OCI-LY3 (cell line): ENCODE results near the gene PPP6R1.

Source experiments
- H2AFZ ChIP-seq: fragments of 200-600, 300-600 bp; shearing (Covaris generic); 2 replicates; pipeline ENCODE4 v1.6.0; 2014; ENCODE audit warnings: antibody characterized with exemption, low read depth, low read length
- H3K27ac ChIP-seq: fragments of 200-600, 300-600 bp; sonication (generic); 2 replicates; pipeline ENCODE4 v1.5.1; 2014; ENCODE audit warnings: mild to moderate bottlenecking, low read length, moderate library complexity, mixed read lengths
- H3K27me3 ChIP-seq: fragments of 200-600, 300-600 bp; sonication (generic); 2 replicates; pipeline ENCODE4 v1.6.1; 2014; ENCODE audit warnings: low read depth, low read length, mixed read lengths
- H3K36me3 ChIP-seq: fragments of 200-600, 300-600 bp; sonication (generic); replicated peaks from 2 replicates; pipeline ENCODE3; 2014; ENCODE audit warnings: low read depth, low read length, mixed read lengths
- H3K4me1 ChIP-seq: fragments of 300-600, 200-600 bp; sonication (generic); 2 replicates; pipeline ENCODE4 v1.6.1; 2014; ENCODE audit warnings: low read length, mixed read lengths
- H3K4me2 ChIP-seq: fragments of 200-600, 300-600 bp; sonication (generic); 2 replicates; pipeline ENCODE4 v1.6.1; 2014; ENCODE audit warnings: low read length, mixed read lengths
- H3K4me3 ChIP-seq: fragments of 300-600, 200-600 bp; sonication (generic); 2 replicates; pipeline ENCODE4 v1.5.1; 2014; ENCODE audit warnings: antibody characterized with exemption, mild to moderate bottlenecking, low read length, moderate library complexity
- H3K79me2 ChIP-seq: fragments of 300-600, 200-600 bp; shearing (Covaris generic); 2 replicates; pipeline ENCODE4 v1.6.1; 2014; ENCODE audit warnings: mild to moderate bottlenecking, low read length, mixed read lengths
- H3K9ac ChIP-seq: fragments of 300-600, 200-600 bp; shearing (Covaris generic); 2 replicates; pipeline ENCODE4 v1.6.0; 2014; ENCODE audit warnings: mild to moderate bottlenecking, low read length, moderate library complexity
- H3K9me3 ChIP-seq: fragments of 200-600, 300-600 bp; shearing (Covaris generic); 2 replicates; pipeline ENCODE4 v1.6.1; 2014; ENCODE audit warnings: low read length, mixed read lengths; ENCODE audit not compliant: insufficient read depth
- H4K20me1 ChIP-seq: fragments of 200-600, 300-600 bp; sonication (generic); 2 replicates; pipeline ENCODE4 v1.6.1; 2016; ENCODE audit warnings: low read length, mixed read lengths; ENCODE audit not compliant: insufficient read depth
- CTCF ChIP-seq: fragments of 200-600, 300-600 bp; sonication (generic); IDR thresholded peaks from 2 replicates; pipeline ENCODE4 v1.5.1; 2014; ENCODE audit warnings: antibody characterized with exemption, low read length, low read depth
- EZH2phosphoT487 ChIP-seq: fragments of 200-600 bp; shearing (Covaris generic); IDR thresholded peaks from 2 replicates; pipeline ENCODE4 v1.6.1; 2018; ENCODE audit warnings: antibody characterized with exemption, mixed run types, low read depth

Gene PPP6R1

GRCh38 chr19:55265723-55266386, 7.0 kb upstream of the PPP6R1 start:
- no peaks in the 10 kb centered on the region for H3K4me1 ChIP-seq
- peaks cover 9% of the 10 kb centered on the region for H3K36me3 ChIP-seq
- peaks cover 9% of the 10 kb centered on the region for H3K79me2 ChIP-seq

GRCh38 chr19:55265173-55265572, 6.4 kb upstream of the PPP6R1 start:
- H3K9me3 ChIP-seq, result no peaks in the 10 kb centered on the region
- H3K9ac ChIP-seq, result no peak overlapping the region
- no peak overlapping the region for H3K4me3 ChIP-seq
- no peak overlapping the region for H3K27ac ChIP-seq
- H3K79me2 ChIP-seq, result peaks cover 13% of the 10 kb centered on the region
- H4K20me1 ChIP-seq, result no peaks in the 10 kb centered on the region; the same call in 1 of the 2 replicates
- H3K27me3 ChIP-seq, result no peaks in the 10 kb centered on the region
- no peak overlapping the region for H3K4me2 ChIP-seq
- no peak overlapping the region for H2AFZ ChIP-seq
- TF ChIP-seq CTCF, result no peak
- no peak for TF ChIP-seq EZH2phosphoT487
- peaks cover 3% of the 10 kb centered on the region; the same call in 1 of the 2 replicates for H3K4me1 ChIP-seq
- H3K36me3 ChIP-seq, result peaks cover 9% of the 10 kb centered on the region

More at GRCh38 chr19:55265723-55266386, 7.0 kb upstream of the PPP6R1 start:
- no peaks in the 10 kb centered on the region for H3K27me3 ChIP-seq
- H3K9ac ChIP-seq, result no peak overlapping the region
- H3K4me2 ChIP-seq, result no peak overlapping the region
- H3K27ac ChIP-seq, result no peak overlapping the region
- no peaks in the 10 kb centered on the region; the same call in 1 of the 2 replicates for H4K20me1 ChIP-seq
- no peak overlapping the region for H2AFZ ChIP-seq
- no peak overlapping the region for H3K4me3 ChIP-seq
- TF ChIP-seq CTCF (no peak), EZH2phosphoT487 (no peak)
- H3K9me3 ChIP-seq, result no peaks in the 10 kb centered on the region

- Histone ChIP-seq H4K20me1 (no peaks in the 10 kb centered on the region; the same call in 1 of the 2 replicates), H3K36me3 (peaks cover 9% of the 10 kb centered on the region), H3K4me2 (no peak overlapping the region), H3K4me3 (no peak overlapping the region), H3K27me3 (no peaks in the 10 kb centered on the region), H3K27ac (no peak overlapping the region), H3K79me2 (peaks cover 15% of the 10 kb centered on the region), H3K9me3 (no peaks in the 10 kb centered on the region), H2AFZ (no peak overlapping the region), H3K4me1 (peaks cover 9% of the 10 kb centered on the region; the same call in 1 of the 2 replicates), H3K9ac (no peak overlapping the region)
- TF ChIP-seq CTCF, result no peak
- TF ChIP-seq EZH2phosphoT487, result no peak
Measured at GRCh38 chr19:55264531-55264930, 5.7 kb upstream of the PPP6R1 start.

DNA sequence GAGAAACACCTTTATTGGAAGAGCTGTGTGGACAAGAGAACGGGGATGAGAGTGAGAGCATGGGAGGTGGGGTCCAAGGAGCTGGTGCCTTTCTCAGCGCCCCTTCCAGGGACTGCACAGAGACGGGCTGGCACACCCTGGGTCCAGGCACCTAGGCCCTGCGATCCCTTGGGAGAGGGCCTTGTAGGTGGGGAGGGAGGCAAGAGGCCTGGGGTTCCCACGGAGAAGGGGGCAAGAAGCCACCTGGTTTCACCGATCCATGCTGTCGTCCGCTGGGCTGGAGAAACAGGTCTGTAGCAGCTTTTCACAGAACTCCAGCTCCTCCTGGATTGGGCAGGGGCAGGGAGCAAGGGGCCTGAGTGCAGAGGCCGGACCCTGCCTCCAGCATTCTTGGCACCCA, 3.5 kb upstream of the PPP6R1 start:
- Histone ChIP-seq H3K27ac (no peak overlapping the region), H2AFZ (no peak overlapping the region), H3K27me3 (no peaks in the 10 kb centered on the region), H3K4me2 (no peak overlapping the region), H3K9me3 (no peaks in the 10 kb centered on the region), H3K4me3 (no peak overlapping the region), H3K36me3 (peaks cover 11% of the 10 kb centered on the region), H3K79me2 (peaks cover 32% of the 10 kb centered on the region), H4K20me1 (peaks cover 8% of the 10 kb centered on the region), H3K4me1 (peaks cover 10% of the 10 kb centered on the region; the same call in 1 of the 2 replicates), H3K9ac (no peak overlapping the region)
- TF ChIP-seq CTCF (no peak), EZH2phosphoT487 (no peak)
